NCI-H2029 treated with DMSO at 0.1 percent for 48 hours (cell line): Measurements from ENCODE around the gene H1-8.
"Not testable (repeated sequence)": the region's sequence is repeated elsewhere in the genome, so short reads cannot be mapped to it uniquely, and the experiment has no call there.

Experiments
- DNase-seq: peaks from one replicate; lab custom pipeline; 2025; lab: John Stamatoyannopoulos, UW

H1-8 gene

GRCh38 chr3:129533406-129533805 is 9.6 kb upstream of the H1-8 start:
- DNase-seq, result no peak

- DNase-seq, result no peak
Measured at GRCh38 chr3:129534428-129535027, 8.4 kb upstream of the H1-8 start.

- DNase-seq, result no peak
Measured at GRCh38 chr3:129535075-129535474, 7.9 kb upstream of the H1-8 start.

- DNase-seq, result no peak
Measured at GRCh38 chr3:129536374-129536667, 6.7 kb upstream of the H1-8 start.

- no peak for DNase-seq
Measured at GRCh38 chr3:129536804-129537203, 6.2 kb upstream of the H1-8 start.

GRCh38 chr3:129539206-129539605 is 3.8 kb upstream of the H1-8 start:
- DNase-seq, result no peak

- no peak for DNase-seq
Measured at GRCh38 chr3:129540776-129541516, 2.0 kb upstream of the H1-8 start.

- DNase-seq, result no peak
Measured at GRCh38 chr3:129542747-129543146, 228 bp upstream of the H1-8 start.

- DNase-seq, result no peak
Measured at GRCh38 chr3:129543999-129544398, 1.0 kb downstream of the H1-8 start.

- DNase-seq, result not testable (repeated sequence)
Measured at GRCh38 chr3:129545951-129546350, 3.0 kb downstream of the H1-8 start.

- DNase-seq, result no peak
Measured at GRCh38 chr3:129547241-129547640, 4.3 kb downstream of the H1-8 start.

- DNase-seq, result no peak
Measured at GRCh38 chr3:129548104-129548965, 5.4 kb downstream of the H1-8 start.

- DNase-seq, result no peak
Measured at GRCh38 chr3:129549006-129549800, 6.2 kb downstream of the H1-8 start.

- DNase-seq, result no peak
Measured at GRCh38 chr3:129549805-129550204, 6.8 kb downstream of the H1-8 start.

- DNase-seq, result no peak
Measured at GRCh38 chr3:129552287-129553050, 9.5 kb downstream of the H1-8 start.

GRCh38 chr3:129553171-129553570 is 10.2 kb downstream of the H1-8 start:
- no peak for DNase-seq

GRCh38 chr3:129553719-129554118 is 10.7 kb downstream of the H1-8 start:
- DNase-seq, result no peak

GRCh38 chr3:129554356-129555152 is 11.6 kb downstream of the H1-8 start:
- DNase-seq, result no peak

- no peak for DNase-seq
Measured at GRCh38 chr3:129555153-129555550, 12.2 kb downstream of the H1-8 start.

GRCh38 chr3:129555616-129556357 is 12.8 kb downstream of the H1-8 start:
- no peak for DNase-seq
